CD4-positive, alpha-beta T cell treated with Interleukin-6 for 4 hours (primary cell): ENCODE measurements around the gene CNOT1.
"Not testable (repeated sequence)": the region's sequence is repeated elsewhere in the genome, so short reads cannot be mapped to it uniquely, and the experiment has no call there.

ENCODE experiments used
- DNase-seq: peaks from one replicate; pipeline ENCODE4 v3.0.0-alpha.2; 2020; ENCODE audit warnings: mixed read lengths

The CNOT1 gene

DNA sequence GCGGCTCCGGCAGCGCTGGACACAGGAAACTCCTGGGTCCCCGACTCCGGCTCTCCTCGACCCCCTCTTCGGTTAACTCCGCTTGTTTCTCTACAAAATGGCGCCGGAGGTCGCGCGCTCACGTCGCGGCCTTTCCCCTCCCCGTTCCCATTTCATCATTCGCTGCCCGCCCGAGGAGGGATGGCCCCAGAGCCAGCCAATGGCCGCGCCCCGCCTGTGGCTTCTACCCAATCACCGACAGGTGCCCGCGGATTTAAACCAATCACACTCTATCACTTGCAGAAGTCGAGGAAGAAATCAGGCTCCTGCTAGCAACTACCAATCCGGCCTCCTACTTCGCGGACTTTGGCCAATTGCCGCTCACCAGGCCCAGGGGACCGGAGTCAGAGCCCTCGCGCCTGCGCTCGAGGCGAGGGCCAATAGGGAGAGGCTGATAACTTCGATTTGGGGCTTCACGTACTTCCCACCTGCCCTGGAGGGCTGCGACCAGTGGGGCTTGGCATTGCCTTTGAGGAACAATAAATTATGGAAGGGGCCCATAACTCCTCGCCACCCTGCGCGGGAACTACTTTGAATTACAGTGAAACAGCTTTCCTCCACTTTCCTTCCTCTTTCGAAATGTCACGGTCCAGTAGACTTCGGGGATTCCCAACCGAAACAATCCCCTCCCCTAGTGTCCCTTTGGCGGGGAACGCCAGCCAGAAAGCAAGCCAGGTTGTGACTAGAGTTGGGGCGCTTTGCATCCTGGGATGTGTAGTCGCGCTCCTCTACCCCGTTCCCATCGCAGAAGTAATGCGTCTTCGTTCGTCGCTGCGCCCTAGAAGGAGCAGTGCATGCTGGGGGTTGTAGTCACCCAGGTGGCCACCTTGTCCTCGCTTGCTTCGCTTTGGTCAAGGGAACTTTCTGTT is at the start of gene CNOT1:
TSS of gene CNOT1 (minus strand) at position 94 of the 908 bp plus-strand sequence. CDS start 30,489 bp downstream, outside the sequence.
- DNase-seq, result peak; percentile 97

DNA sequence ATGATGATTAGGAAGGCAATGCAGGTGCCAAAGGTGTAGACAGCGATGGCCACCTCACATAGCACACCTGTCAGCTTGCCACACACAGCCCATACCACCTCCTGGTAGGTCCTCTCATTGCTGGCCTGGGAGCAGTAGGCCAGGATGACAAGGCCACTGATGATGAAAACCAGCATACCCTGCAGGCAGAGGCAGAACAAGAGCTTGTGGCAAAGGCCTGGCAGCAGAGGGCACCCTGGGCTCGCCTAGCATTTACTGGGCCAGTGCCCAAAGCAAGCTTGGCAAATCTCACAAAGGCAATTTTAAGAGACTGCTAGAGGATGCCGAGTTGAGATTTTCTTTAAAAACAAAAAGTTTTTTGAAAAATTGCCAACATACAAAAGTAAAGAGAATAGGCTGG is 49.1 kb upstream of the CNOT1 start:
- DNase-seq, result no peak

DNA sequence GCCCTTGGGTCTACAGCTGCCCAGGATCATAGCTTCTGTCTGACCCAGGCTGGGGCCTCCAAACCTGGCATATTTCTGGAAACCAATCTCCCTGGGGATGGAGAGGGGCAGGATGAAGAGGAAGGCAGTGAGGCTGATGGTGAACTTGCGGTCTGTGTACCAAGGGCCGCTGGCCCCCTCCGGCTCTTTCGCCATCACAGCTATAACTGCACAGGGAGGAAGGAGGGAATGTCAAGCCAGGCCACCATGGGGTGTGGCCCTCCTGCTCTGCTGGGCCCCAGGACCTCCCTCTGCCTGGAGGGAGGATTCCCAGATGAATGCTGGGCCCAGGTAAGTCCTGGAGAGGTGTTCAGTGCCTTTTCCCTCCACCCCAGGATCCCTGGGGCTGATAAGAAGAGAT is 48.6 kb upstream of the CNOT1 start:
- no peak for DNase-seq

DNA sequence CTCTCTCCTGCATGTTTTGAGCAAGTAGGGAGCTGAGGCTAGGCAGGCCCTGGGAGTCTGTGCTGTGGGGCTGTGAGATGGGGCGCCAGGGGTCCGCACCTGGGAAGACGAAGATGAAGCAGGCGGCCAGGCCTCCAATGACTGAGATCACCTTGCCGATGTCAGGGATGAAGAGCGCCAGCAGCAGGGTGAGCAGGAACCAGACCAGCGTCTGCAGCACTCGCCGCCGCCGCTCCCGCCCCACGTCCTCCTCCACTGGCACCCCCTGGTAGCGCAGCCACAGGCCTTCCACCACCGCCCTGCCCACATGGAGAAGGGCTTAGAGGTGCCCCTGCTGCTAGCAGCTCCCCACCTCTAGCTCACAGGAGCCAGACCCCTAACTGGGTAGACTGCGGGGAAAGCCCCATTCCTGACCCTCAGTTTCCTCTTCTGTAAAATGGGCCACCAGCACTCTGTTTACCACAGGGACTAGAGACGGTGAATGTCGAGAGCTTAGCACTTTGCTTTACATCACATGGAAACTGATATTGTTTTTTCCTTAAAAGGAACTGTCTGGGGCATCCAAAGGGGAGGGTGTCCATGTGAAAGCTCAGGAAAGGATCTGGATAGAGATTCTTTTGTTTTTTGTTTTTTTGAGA is 41.4 kb upstream of the CNOT1 start:
- no peak for DNase-seq

DNA sequence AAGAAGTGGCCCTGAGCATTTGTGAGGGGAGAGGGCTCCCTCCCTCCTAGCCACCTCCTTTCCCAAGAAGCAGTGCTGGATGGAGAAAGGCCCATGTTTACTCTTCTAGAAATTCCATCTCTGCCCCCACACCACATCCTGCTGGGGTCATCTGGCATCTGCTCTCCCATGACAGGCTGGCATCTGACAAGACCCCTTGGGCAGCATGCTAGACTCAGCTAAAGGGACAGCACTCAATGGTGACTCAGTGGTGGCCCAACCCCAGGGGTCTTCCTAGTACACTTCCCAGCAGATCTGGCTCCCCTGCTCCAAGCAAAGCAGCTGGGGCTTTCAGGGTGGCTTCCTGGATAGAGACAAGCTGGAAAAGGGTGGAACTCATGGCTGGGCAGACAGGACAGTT is 40.6 kb upstream of the CNOT1 start:
- DNase-seq, result no peak

DNA sequence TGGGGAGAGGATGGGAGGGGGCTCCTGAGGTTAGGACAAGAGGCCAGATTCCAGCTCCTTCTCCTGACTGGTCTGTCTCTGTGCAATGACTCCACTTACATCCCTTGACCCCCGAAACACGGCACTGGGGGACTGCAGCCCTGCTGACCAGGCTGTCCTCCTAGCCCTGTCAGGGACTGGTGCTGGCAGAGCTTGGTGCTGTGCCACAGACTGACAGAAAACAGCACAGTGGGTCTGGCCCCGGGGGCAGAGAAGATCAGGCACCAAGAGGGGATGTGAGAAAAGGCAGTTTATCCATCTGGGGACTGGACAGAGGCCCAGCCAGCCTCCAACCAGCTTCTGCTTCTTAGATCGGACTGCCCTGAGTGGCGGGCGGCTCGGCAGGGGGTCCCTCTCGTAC is 35.6 kb upstream of the CNOT1 start:
- no peak for DNase-seq

DNA sequence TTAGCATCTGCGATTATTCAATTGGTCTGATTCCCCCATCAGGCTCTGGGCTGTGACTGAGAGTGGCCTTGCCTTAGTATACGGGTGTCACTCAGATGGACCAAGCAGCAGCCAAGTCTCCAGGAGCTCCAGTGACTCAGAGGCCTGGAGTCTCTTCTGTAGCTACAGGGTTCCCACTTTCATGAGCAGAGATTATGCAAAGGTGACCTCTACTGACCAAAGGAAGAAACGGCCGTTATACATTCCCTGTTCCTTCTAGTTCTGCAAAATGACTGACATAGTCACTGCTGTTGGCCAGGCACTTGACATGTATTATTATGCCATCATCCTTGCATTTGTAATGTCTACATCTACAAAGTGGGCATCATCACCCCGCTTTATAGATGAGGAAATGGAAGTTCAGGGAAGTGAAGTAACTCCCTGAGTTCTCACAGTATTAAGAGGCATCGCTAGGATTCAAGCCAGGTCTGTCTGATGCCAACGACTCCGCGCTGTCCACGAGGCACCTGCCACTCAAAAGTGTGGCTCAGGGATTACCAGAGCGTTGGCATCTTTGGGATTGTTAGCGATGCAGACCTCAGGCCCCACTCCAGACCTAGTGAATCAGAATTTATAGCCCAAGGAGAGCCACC is 31.7 kb upstream of the CNOT1 start:
- DNase-seq, result peak; percentile 8

DNA sequence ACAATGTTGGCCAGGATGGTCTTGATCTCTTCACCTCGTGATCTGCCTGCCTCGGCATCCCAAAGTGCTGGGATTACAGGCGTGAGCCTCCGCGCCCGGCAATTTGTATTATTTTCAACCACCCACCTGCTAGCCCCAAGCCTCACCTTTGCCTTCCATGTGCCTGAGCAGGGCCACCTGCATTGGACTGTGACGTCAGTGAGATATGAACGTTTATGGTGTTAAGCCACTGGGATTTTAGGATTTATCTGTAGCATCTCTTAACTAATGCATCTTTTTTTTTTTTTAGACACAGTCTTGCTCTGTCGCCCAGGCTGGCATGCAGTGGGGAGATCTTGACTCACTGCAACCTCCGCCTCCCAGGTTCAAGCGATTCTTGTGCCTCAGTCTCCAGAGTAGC is 30.3 kb upstream of the CNOT1 start:
- not testable (repeated sequence) for DNase-seq

DNA sequence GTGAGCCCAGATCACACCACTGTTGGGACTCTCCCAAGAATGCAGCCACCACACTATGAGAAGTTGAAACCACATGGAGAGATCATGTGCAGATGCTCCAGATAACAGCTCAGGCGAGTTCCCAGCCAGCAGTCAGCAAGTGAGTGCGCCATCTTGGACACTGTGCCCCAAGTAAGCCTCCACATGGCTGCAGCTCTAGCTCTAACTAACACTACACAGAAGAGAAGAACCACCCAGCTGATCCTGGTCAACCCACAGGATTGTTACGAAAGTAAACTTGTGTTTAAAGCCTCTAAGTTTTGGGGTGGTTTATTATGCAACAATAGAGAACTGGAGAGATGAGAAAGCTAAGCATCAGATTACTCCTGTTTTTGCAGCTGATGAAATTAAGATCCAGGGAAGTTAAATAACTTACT is 29.2 kb upstream of the CNOT1 start:
- DNase-seq, result no peak

DNA sequence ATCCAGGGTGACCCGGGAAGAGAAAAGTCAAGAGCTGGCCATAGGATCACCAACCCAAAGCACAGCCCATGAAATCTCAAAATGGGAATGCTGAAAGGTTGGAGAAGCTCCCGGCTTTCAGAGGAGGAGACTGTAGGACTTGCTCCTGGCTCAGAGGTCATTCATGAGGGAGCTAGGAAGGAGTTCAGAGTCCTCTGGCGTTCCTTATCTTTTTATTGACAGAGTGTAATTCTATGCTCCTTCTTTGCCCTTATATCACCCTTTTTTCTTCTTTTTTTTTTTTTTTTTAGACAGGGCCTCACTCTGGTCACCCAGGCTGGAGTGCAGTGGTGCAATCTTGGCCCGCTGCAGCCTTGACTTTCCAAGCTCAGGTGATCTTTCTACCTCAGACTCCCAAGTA is 27.3 kb upstream of the CNOT1 start:
- no peak for DNase-seq

DNA sequence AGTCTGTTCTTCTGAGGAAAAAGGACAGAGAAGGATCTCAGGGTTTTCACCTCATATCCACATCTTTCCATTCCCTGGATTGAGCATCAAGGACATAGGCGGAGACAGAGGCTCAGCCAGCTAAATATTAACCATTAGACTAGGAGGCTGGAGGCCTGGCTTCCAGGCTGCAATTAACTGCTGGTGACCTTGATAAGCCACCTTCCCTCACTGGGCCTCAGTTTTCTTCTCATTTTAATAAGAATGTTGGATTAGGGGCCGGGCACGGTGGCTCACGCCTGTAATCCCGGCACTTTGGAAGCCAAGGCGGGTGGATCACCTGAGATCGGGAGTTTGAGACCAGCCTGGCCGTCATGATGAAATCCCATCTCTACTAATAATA is 25.6 kb upstream of the CNOT1 start:
- DNase-seq, result no peak

DNA sequence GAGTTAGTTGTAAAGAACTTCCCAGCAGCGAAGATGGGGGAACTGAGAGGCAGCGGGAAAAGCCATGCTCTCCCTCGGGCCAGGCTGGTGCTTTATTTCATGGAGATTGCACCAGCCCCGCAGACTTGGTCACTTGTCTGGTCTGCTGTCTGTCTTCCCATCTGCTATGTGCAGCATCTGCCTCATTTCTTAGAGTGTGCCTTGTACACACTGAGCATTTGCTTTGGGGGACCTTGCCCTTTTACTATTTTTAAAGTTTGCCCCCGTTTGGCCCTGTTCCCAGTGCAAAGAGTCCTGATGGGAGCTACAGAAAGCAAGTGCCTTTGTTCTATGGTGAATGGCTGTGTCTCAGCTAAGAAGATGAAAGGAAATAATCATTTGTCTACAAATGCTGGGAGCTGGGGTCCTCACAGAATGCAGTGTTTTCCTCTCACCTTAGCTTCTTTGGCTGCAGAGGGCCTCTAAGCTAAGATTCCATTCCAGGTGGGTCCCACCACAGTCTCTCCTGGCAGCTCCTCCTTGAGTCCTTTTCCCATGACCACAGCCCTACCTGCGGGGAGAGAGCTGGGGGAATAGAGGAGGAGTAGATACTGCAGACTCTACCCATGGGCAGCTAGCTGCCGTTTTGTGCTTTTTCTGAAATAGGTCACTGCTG is 25.1 kb upstream of the CNOT1 start:
- DNase-seq, result no peak

DNA sequence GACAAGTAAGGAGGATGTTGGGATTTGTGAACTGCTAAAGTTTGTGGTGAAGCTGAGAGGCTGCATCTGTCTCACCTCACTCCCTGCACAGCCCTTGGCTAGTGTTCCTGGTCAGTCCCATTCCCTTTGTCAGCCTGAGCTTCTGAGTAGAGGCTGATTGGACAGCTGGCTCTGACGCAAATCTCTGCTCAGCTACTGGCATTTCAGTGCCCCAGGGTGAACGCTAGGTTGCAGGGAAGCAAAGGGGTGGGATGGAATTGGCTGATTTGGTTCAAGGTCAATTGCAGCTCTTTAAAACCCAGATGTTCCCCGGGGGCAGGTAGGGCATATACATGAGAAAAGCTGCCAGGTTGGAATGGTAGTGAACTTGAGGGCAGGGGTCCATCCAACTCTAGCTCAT is 23.1 kb upstream of the CNOT1 start:
- no peak for DNase-seq

DNA sequence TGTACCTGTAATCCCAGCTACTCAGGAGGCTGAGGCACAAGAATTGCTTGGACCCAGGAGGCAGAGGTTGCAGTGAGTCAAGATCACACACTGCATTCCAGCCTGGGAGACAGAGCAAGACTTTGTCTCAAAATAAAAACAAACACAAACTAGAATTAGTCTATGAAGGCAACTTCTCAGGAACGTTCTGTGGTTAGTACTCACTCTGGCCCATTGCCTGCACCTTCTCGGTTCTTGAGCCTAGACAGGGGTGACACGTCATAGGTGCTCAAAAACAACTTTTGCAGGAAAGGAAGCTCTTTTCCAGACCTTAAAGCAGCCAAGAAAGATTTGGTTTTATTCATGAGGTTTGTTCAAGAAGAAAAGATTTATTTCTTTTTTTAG is 22.3 kb upstream of the CNOT1 start:
- DNase-seq, result no peak

DNA sequence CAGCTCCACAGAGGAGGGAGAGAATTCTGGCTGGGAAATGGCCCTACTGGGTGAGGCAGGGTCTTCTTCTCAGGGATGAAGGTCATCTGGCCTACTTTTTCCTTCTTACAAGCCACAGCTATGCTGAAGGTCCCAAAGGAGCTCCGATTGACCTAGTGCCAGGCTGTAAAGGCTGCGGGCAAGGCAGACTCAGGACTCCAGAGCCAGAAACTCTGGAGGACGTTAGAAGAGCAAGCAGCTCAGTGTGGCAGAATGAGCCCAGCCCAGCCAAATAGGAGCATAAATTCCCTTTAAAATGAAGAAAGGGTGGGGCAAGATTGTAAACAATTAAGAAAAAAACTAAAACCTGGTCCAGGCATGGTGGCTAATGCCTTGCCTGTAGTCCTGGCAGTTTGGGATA is 20.1 kb upstream of the CNOT1 start:
- no peak for DNase-seq

DNA sequence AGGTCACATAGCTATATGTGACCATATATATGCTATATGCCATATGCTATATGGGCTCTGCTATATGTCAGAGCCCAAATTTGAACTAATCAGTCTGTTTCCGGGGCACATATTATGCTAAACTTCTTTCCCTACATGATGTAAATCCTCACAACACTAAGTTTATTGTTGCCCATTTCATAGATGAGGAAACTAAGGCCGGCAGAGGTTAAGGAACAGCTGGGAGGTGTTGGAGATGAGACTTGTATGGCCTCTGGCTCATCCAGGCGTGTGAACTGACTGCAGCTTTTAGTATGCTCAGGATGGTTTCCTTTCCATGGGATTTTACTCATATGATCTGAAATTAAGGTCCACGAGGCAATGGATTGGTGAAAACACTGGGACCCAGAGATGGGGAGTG is 17.5 kb upstream of the CNOT1 start:
- DNase-seq, result no peak

DNA sequence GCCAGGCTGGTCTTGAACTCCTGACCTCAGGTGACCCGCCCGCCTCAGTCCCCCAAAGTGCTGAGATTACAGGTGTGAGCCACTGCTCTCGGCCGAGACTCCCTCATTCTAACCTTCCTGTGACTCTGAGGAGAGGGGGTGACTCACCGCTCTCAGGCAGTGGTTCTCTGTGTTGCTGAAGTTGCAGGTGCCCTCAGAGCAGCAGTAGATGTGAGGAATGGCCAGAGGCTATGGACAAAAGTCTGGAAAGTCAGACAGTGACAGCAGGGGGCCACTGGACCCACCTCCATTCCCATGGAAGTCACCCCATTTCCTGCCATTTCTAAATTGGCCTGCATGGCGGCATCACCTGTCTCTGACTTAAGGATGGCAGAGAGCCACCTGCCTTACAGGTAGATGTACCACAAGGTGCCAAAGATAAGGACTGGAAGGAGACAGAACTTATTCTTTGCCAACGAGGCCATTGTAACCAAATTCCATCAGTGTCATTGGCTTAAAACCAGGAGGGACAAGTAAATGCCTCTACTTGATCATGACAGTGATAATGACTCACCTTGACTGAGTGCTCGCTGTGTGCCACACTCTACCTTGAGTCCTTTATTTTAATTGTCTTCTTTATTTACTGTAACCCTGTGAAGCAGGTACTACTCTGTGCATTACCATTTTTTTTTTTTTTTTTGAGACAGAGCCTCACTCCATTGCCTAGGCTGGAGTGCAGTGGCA is 15.3 kb upstream of the CNOT1 start:
- DNase-seq, result no peak

DNA sequence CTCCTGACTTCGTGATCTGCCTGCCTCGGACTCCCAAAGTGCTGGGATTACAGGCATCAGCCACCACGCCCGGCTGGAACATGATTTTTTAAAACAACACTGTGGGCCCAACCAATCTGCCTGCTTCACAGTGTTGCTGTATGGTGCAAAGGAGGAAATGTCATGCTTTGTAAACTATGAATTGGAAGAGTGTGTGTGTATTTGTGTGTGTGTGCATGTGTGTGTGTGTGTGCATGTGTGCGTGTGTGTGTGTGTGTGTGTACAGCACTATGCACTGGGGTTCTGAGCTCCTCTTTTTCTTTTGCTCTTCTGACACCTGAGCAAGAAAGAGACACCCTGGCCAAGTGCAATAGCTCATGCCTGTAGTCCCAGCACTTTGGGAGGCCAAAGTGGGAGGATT is 14.5 kb upstream of the CNOT1 start:
- DNase-seq, result no peak

DNA sequence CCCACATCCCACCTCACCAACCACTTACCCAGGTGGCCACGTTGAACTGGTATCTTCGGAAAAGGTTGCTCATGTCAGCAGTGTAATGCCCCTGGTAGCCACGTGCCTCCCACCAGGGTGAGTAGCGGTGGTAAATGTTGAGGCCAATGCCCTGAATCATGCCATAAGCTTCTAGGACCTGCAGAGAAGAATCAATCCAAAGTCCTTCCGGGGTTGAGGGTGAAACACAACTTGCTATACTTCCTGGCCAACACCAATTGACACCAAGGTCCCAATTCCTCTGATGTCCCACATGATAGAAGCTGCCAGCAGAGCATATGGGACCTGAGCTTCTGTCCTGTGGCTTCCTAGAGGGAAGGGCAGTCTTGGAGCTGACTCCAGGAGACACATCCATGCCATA is 11.3 kb upstream of the CNOT1 start:
- no peak for DNase-seq

DNA sequence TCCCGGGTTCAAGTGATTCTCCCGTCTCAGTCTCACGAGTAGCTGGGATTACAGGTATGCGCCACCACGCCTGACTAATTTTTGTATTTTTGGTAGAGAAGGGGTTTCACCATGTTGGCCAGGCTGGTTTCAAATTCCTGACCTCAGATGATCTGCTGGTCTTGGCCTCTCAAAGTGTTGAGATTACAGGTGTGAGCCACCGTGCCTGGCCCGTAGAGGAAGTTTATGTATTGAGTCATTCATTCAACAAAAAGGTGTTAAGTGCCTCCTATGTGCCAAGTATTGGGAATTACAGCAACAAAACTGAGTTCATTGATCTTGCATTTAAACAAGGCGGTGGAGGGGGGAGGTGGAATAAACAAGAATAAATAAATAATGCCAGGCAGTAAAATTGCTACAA is 10.2 kb upstream of the CNOT1 start:
- DNase-seq, result no peak

DNA sequence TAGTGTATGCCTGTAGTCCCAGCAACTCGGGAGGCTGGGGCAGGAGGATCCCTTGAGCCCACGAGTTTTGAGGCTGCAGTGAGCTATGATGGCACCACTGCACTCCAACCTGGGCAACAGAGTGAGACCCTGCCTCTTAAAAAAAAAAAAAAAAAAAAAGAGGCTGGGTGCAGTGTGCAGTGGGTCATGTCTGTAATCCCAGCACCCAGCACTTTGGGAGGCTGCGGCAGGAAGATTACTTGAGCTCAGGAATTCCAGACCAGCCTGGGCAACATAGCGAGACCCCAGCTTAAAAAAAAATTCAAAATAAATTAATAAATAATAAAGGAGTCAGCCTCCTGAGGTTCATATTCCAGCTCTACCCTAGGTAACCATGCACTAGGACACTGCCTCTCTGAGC is 9.6 kb upstream of the CNOT1 start:
- DNase-seq, result no peak

DNA sequence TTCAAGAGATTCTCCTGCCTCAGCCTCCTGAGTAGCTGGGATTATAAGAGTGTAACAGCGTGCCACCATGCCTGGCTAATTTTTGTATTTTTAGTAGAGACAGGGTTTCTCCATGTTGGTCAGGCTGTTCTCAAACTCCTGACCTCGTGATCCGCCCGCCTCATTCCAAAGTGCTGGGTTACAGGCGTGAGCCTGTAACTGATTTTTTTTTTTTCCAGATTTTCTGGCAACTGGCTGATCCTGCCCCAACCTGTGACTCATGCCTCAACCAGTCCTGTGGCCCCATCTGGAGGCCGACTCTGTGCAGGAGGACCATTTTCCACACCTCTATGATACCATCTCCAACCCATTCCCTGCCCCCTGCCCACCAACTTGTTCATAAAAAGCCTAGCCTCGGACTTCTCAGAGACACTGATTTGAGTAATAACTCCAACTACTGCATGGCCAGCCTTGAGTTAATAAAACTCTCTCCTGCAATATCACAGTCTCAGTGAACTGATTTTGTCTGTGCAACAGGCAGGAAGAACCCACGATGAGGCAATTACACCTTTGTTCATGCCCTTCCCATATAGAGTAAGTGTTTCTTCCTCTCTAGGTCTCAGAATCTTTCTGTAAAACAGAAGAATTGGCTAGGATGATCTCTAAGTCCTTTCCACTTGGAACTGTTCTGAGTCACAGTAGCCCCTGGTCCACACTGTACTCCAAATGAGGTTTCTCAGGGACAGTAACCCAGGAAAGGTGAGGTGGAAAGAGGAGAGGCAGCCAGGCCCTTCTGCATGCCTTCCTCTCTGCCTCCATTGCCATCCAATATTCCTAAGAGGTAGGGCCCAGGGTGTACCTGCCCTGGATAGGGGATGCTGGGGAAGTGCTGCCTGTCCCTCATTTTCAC is 8.8 kb upstream of the CNOT1 start:
- DNase-seq, result peak; percentile 21
